Activated CD4-positive, alpha-beta T cell treated with anti-CD3 and anti-CD28 coated beads, Interleukin-2, Interleukin-6, amounts not matched to agents 100 ng/mL and 50 ng/mL, durations not matched to agents 16 hours and 8 hours (primary cell): ENCODE data around the gene SPC24.
"Not testable (repeated sequence)": the region's sequence is repeated elsewhere in the genome, so short reads cannot be mapped to it uniquely, and the experiment has no call there.

ENCODE experiments used
- DNase-seq: peaks from one replicate; pipeline ENCODE4 v3.0.0-alpha.2; 2020

The SPC24 gene

GRCh38 chr19:11160440-11160768, 4.8 kb upstream of the SPC24 start:
- DNase-seq: not testable (repeated sequence)

GRCh38 chr19:11159598-11160439, 4.2 kb upstream of the SPC24 start:
- no peak for DNase-seq

- no peak for DNase-seq
Observed at GRCh38 chr19:11154683-11155047, 917 bp downstream of the SPC24 start.

GRCh38 chr19:11152318-11153062, 3.1 kb downstream of the SPC24 start:
- no peak for DNase-seq

- no peak for DNase-seq
Observed at GRCh38 chr19:11151181-11151580, 4.4 kb downstream of the SPC24 start.

GRCh38 chr19:11148001-11148400, 7.6 kb downstream of the SPC24 start:
- no peak for DNase-seq

GRCh38 chr19:11145536-11145924, 10.1 kb downstream of the SPC24 start:
- no peak for DNase-seq

- no peak for DNase-seq
Observed at GRCh38 chr19:11142528-11143171, 12.9 kb downstream of the SPC24 start.

- DNase-seq: no peak
Observed at GRCh38 chr19:11141937-11142527, 13.6 kb downstream of the SPC24 start.

- no peak for DNase-seq
Observed at GRCh38 chr19:11140896-11141295, 14.7 kb downstream of the SPC24 start.

- not testable (repeated sequence) for DNase-seq
Observed at GRCh38 chr19:11140023-11140538, 15.5 kb downstream of the SPC24 start.

- no peak for DNase-seq
Observed at GRCh38 chr19:11138601-11139300, 16.8 kb downstream of the SPC24 start.

- DNase-seq: peak; percentile 56
Observed at GRCh38 chr19:11137542-11138384, 17.8 kb downstream of the SPC24 start.

- no peak for DNase-seq
Observed at GRCh38 chr19:11136400-11137101, 19.0 kb downstream of the SPC24 start.

GRCh38 chr19:11131471-11131870, 24.1 kb downstream of the SPC24 start:
- DNase-seq: no peak

GRCh38 chr19:11130824-11131455, 24.6 kb downstream of the SPC24 start:
- peak; percentile 75 for DNase-seq

GRCh38 chr19:11127905-11128304, 27.7 kb downstream of the SPC24 start:
- DNase-seq: no peak

GRCh38 chr19:11125994-11126685, 29.4 kb downstream of the SPC24 start:
- DNase-seq: peak; percentile 79

- not testable (repeated sequence) for DNase-seq
Observed at GRCh38 chr19:11124157-11124556, 31.4 kb downstream of the SPC24 start.

GRCh38 chr19:11123114-11123513, 32.5 kb downstream of the SPC24 start:
- DNase-seq: no peak
